ENCODE data around the gene NDUFA8. TPM values are rescaled to one million over a fixed set of nuclear protein-coding genes. Genes with fewer than 3 reads are reported as not detected.

The NDUFA8 gene
- total RNA-seq, 1 donor from 2014 or later = 32.4 TPM

- Histone ChIP-seq H3K4me3 (no peak overlapping the region), H3K27me3 (no peaks in the 10 kb centered on the region), H3K27ac (no peak overlapping the region), H3K4me1 (no peaks in the 10 kb centered on the region), H3K36me3 (no peaks in the 10 kb centered on the region), H3K9me3 (no peaks in the 10 kb centered on the region)
- no peak for DNase-seq (ENCODE audit: extremely low spot score in 2 of 2)
- TF ChIP-seq POLR2A (IDR thresholded peaks at IDR 0.05) (no peak), POLR2AphosphoS5 (IDR thresholded peaks at IDR 0.05; ENCODE audit: insufficient read depth in 1 of 2, low read depth in 1 of 2) (no peak), CTCF (IDR thresholded peaks at IDR 0.05) (no peak)
- intact Hi-C loops (cut with DNase I) = no loop called here
Measured at GRCh38 chr9:122116448-122117173, 43.0 kb downstream of the NDUFA8 start.

GRCh38 chr9:122116040-122116439, 43.5 kb downstream of the NDUFA8 start:
- Histone ChIP-seq H3K4me3 (no peak overlapping the region), H3K27me3 (no peaks in the 10 kb centered on the region), H3K36me3 (no peaks in the 10 kb centered on the region), H3K27ac (no peak overlapping the region), H3K9me3 (no peaks in the 10 kb centered on the region), H3K4me1 (no peaks in the 10 kb centered on the region)
- no peak for DNase-seq (ENCODE audit: extremely low spot score in 2 of 2)
- intact Hi-C loops (cut with DNase I) = no loop called here
- TF ChIP-seq POLR2A (IDR thresholded peaks at IDR 0.05) (no peak), POLR2AphosphoS5 (IDR thresholded peaks at IDR 0.05; ENCODE audit: insufficient read depth in 1 of 2, low read depth in 1 of 2) (no peak), CTCF (IDR thresholded peaks at IDR 0.05) (no peak)

- H3K27ac ChIP-seq = no peak overlapping the region
- TF ChIP-seq CTCF (IDR thresholded peaks at IDR 0.05) (no peak), POLR2A (IDR thresholded peaks at IDR 0.05) (no peak), POLR2AphosphoS5 (IDR thresholded peaks at IDR 0.05; ENCODE audit: insufficient read depth in 1 of 2, low read depth in 1 of 2) (no peak)
Measured at GRCh38 chr9:122115176-122116035, 44.2 kb downstream of the NDUFA8 start.

GRCh38 chr9:122113574-122113973, 46.0 kb downstream of the NDUFA8 start:
- no peaks in the 10 kb centered on the region for H3K4me1 ChIP-seq
- no peaks in the 10 kb centered on the region for H3K9me3 ChIP-seq
- H3K36me3 ChIP-seq = no peaks in the 10 kb centered on the region
- no peaks in the 10 kb centered on the region for H3K27me3 ChIP-seq
- intact Hi-C loops (cut with DNase I) = no loop called here
- H3K4me3 ChIP-seq = no peak overlapping the region
- H3K27ac ChIP-seq = no peak overlapping the region
- TF ChIP-seq POLR2A (IDR thresholded peaks at IDR 0.05) (no peak), CTCF (IDR thresholded peaks at IDR 0.05) (no peak), POLR2AphosphoS5 (IDR thresholded peaks at IDR 0.05; ENCODE audit: insufficient read depth in 1 of 2, low read depth in 1 of 2) (no peak)
- no peak for DNase-seq (ENCODE audit: extremely low spot score in 2 of 2)

More at GRCh38 chr9:122115176-122116035, 44.2 kb downstream of the NDUFA8 start:
- H3K4me1 ChIP-seq = no peaks in the 10 kb centered on the region
- intact Hi-C loops (cut with DNase I) = no loop called here
- H3K4me3 ChIP-seq = no peak overlapping the region
- H3K36me3 ChIP-seq = no peaks in the 10 kb centered on the region
- no peaks in the 10 kb centered on the region for H3K27me3 ChIP-seq
- DNase-seq (ENCODE audit: extremely low spot score in 2 of 2) = no peak
- H3K9me3 ChIP-seq = no peaks in the 10 kb centered on the region

All from vagina (tissue), 2 donors.